NCI-H1694 treated with DMSO at 0.1 percent for 48 hours (cell line): Measurements from ENCODE around the gene NECAB2.

Experiments used
- DNase-seq: peaks from one replicate; lab custom pipeline; 2025; lab: John Stamatoyannopoulos, UW

Gene NECAB2

GRCh38 chr16:84026606-84027005, 58.6 kb downstream of the NECAB2 start:
- no peak for DNase-seq

DNA sequence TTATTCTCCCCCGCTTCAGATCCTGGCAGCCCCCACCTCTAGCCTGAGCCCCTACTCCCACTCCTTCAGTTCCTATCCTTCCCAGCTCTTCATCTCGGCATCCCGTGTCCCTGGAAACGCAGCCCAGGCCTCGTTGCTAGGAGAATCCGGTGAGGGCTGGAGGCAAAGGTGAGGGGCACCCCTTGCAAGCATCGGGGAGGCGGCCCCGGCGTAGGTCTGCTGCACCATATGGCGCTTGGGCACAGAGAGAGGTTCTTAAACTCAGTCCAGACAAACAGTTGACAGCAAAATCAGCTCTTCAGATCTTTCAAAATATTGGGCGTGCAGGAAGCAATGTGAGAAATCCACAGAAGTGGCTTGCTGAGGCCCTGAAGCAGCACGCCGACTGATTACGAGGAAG, 59.6 kb downstream of the NECAB2 start:
- DNase-seq, result no peak

DNA sequence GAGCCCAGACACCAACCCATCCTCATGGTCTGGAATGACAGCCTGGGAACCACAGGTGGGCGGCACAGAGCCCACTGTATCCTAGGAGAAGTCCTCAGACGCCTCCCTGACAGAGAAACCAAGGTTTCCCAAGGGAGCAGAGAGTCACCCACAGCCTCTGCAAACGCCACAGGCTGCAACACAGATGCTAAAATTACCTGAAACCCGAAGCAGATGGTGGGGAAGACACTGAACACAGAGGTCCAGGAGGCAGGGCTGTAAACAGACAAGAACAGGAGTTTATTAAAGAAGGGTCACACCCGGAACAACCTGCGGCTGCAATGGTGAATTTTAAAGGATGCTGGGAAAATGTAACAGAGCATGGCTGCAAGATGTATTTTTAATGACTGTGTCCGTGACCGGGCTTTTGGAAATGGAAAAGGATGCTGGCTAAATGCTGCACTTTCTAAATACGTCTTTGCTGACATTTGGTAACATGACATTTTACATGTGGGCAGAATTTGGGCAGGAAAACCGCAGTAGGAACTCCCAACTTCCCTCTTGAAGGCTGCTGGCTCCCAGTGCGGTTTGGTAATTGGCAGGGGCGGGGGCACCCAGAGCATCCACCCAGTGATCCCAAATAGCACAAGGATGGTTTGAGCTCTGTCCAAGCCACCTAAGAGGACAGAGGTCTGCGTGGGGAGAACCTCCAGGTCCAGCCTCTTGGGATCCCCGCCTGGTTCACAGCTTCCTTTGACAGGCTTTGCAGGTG, 61.4 kb downstream of the NECAB2 start:
- no peak for DNase-seq

DNA sequence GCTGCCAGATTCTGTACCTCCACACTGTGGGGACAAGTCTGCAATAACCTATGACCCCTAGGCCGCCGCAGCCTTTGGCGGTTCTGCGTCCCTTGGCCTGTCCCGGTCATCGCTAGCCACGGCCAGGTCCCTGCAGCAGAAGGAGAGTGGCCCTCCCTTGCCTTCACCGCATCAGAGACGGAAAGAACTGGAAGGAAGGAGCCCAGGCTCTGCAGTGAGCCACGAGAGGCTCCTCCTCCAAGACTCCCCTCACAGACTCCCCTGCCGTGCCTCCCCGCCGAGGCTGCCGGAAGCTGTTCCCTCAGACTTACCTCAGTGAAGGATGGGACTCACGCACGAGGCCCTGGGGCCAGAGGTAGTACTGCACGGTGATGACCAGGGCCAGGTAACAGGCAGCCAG, 63.5 kb downstream of the NECAB2 start:
- DNase-seq, result no peak

DNA sequence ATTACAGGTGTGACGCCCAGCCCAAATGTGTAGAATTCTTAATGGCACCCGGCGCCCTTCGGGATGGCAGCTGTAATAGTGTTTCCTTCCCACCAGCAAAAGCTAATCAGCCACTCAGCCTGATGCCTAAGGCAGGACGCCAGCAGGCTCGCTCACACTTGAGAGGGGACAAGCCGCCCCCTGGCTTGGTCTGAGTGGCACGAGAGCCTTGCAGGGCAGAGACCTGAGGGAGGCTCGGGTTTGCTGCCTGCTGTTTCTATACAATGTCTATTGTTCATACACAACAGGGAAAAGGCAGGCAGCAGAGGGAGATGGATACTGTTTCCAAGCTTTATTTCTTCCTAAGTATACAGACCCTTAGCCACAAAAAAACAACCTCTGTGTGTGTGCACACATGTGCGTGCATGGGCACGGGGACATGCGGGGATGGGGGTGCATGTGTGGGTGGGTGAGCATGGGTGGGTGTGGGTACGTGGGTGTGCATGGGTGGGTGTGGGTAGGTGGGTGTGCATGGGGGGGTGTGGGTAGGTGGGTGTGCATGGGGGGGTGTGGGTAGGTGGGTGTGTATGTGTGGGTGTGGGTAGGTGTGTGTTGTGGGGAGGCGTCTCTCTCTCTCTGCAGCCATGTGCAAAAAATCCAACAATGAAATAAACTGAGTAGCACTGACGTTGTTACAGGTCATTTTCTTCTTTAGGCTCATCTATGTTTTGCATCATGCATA, 64.6 kb downstream of the NECAB2 start:
- no peak for DNase-seq

GRCh38 chr16:84033251-84034195, 65.5 kb downstream of the NECAB2 start:
- no peak for DNase-seq

DNA sequence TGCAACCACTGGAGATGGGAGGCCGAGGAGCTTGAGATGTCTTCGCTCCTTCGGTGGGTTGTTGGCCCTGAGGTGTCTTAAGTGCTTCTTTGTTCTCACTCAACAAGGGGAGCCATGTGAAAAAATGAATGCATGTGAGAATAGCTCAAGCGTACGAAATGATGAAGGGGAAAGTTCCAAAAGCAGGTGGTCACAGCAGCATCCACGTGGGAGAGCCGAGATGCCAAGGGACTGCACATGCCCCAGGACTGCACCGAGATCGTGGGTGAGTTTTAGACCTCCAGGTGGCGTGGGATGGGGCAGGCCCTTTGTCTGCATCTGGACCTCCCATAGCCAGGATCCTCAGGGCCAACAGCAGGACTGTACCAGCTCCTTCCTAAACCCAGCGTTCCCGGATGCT, 66.5 kb downstream of the NECAB2 start:
- no peak for DNase-seq

GRCh38 chr16:84036131-84036530, 68.1 kb downstream of the NECAB2 start:
- DNase-seq, result no peak

- DNase-seq, result no peak
Observed at GRCh38 chr16:84036982-84037425, 69.0 kb downstream of the NECAB2 start.

DNA sequence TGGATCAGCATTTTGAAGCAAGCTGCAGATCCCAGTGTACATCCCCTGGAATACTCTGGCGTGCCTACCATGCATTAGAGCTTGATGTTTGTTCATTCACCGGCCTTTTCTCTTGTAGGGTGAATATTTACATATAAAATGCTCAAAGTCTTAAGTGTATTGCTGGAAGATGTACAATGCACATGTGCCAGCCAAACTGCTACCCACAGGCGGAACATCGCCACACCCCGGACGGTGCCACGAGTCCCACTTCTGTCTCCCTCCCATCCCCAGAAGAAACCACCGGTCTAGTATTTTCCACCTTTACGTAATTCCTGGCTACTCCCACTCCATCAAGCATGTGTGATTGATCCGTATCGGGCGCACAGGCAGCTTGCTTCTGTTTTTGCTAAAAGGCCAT, 70.4 kb downstream of the NECAB2 start:
- no peak for DNase-seq

DNA sequence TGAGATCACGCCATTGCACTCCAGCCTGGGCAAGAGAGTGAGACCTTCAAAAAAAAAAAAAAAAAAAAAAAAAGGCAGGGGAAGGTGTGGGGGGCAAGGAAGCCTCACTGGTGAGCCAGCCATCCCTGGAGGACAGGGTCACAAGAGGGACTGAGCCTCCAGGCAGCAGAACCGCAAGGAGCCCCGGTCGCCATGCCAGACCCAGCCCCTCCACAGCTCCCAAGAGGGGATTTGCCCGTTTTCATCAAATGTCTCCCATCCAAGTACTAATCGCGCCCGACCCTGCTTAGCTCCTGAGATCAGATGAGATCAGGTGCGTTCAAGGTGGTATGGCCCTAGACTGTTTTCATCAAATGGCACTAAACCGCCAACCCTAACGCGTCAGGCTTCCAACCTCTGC, 71.7 kb downstream of the NECAB2 start:
- no peak for DNase-seq

DNA sequence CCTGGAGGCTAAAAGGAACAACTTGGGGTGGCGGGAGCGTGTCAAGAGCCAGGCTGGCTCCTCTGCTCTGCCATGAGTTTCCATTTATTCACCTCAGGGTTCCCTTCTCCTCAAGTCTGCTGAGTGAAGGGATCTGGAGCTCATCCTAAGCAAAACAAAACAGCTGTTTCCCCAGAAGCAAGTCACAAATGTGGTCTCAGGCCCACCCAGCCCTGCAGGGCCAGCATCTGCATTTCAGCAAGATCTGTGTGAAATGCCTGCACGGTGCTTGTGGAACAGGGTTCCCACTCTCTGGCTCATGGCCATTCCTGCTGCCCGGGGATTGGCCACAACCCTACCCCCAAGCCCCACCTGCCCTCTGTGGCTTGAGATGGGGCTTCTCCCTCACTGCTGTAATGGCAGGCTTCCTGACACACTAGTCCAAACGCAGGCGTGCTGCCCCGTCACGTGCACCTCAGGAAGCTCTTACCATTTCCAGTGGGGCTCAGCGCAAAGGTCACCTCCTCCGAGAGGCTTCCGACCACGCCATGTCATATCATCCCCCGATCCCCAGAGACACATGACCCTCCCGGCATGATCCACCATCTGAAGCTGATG, 72.3 kb downstream of the NECAB2 start:
- DNase-seq, result no peak

DNA sequence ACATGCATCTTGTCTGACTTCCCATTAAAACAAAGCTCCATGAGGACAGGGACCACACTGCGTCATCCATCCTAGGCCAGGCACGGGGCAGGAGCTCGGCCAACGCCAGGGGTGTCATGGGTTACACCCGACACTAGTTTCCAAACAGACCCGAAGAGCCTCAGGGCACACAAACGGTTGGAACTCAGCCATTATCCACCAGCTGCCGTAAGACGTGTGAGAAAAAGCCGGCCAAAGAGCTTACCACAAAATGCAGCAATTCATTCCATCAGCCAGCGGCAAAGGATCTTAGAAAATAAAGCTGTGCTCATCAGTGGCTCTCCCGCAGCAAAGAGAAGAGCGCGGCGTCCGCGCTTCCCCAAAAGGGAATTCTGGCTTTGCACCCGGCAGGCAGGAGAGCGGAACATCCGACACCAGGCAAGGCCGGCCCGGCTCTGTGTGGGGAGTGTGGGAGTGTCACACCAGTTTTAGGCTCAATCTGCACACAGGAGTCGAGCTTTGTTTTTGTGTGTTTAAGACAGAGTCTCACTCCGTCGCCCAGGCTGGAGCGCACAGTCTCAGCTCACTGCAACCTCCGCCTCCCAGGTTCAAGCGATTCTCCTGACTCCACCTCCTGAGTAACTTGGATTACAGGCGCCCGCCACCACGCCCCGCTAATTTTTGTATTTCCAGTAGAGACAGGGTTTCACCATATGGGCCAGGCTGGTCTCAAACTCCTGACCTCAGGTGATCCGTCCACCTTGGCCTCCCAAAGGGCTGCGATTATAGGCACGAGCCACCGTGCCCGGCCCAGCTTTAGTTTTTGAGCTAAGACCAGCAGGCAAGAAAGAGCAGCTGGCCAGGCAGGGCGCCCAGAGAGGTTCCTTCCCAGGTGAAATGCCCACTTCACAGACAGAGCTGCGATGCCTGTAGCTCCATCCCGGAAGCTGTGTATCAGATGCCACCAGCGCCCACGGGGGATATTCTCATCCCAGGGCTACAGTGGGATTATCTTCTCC, 73.1 kb downstream of the NECAB2 start:
- peak; percentile 25 for DNase-seq

DNA sequence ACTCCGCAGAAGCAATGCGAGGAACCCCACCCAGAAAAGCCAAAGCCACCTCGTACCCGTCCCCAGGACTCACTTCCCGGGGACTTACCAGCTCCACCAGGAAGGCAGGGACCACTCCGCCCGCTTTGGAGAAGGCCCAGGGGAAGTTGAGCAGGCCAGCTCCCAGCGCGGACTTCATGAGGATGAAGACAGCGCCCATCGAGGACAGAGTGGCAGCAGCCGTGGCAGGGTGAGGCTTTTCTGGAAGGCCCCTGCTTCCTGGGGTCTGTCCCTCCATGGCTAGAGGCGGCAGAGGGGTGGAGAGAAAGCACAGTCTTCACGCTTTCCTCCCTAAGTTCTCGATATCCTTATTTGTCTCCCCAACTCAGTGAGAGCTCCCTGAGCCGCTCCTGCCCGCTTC, 73.8 kb downstream of the NECAB2 start:
- no peak for DNase-seq

DNA sequence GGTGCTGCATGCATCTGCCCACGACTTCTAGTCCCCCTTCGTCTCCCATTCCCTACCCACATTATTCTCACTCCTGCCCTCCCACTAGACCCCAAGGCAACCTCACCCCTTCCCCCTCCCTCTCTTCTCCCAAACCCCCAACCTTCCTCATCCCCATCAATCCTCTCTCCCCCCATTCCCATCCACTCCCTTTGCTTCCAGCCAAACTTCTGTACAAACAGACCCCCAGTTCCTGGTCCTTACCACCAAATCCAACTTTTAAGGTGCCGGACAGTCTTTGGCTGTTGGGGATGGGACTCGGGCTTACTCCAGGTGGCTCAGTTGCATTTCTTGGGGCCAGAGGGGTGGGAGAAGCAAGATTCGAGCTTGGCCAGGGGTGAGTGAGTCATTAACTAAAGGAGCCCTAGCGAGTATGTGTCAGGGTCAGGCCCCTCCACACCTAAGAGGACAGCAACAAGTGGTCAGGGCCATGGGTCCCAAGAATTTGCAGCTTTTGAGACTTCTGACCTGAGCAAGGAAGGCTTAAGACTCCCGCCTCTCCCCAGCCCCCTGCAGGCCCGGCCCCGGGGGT, 74.3 kb downstream of the NECAB2 start, which contains the start of gene SLC38A8:
Gene SLC38A8 (minus strand): TSS at position 488 of the 571 bp plus-strand sequence. CDS start 638 bp downstream, outside the sequence.
- no peak for DNase-seq

DNA sequence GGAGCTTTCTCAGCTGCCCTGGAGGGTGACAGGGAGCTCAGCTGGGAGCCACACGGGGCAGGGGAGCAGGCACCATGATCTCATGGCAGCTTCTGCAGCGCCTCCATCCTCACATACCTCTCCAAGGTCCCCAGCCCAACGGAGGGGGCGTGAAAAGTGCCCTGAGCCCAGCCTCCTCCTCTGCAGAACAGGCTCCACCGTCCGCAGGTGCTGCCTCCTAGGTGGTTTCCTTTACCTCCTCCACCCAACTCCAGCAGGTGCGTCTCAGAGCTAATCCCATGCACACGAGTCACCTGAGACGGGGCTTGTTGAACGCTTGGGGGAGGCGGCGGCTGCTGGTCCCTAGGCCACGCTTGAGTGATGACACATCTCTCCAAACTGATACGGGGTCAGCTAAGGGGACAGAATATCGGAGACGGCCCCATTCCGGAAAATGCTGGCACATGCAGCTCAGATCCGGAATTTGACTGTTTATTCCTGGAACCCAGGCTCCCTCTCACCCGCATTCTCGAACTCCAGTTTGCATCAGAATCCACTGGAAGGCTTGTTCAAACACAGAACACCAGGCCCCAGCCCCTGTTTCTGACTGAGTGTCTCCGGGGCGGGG, 74.9 kb downstream of the NECAB2 start:
- DNase-seq, result no peak

DNA sequence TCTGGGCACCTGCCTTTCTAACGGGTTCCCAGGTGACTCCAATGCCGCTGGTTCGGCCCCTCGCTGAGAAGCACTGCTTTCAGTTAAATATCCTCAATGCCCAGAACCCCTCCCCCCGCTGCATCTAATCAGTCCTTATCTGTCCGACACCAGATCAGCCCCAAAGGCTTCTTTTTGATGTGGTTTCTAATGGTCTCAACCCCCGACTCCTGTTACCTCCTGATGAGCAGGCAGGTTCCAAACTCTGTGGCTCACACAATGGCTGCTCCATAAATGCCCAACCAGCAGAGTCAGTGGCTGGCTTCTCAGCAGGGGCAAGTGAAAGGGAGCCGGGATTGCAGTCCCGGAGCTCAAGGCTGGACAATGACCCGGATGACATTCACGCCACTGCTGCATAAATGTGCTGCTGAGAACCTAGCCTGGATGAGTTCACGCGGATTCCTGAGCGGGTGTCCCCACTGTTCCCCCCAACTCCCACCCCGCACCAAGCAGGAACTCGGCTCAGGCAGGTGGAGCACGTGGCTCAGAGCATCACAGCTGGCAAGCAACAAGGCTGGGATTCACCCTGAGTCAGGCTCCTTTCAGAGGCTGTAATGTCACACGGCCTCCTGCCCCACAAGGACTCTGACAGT, 75.6 kb downstream of the NECAB2 start:
- DNase-seq, result no peak

DNA sequence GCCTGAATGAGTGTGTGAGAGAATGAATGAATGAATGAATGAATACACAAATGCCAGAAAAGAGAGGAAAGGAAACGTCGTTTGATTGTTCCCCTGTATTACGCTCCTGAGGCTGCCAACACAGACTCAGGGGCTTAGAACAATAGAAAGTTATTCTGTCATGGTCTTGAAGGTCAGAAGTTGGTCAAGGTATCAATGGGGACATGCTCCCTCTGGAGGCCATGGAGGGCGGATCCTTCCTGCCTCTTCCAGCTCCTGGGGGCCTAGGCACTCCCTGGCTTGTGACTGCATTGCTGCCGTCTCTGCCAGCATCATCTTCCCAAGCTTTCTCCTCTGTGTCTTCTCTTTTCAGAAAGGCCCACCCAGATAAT, 76.1 kb downstream of the NECAB2 start:
- no peak for DNase-seq

DNA sequence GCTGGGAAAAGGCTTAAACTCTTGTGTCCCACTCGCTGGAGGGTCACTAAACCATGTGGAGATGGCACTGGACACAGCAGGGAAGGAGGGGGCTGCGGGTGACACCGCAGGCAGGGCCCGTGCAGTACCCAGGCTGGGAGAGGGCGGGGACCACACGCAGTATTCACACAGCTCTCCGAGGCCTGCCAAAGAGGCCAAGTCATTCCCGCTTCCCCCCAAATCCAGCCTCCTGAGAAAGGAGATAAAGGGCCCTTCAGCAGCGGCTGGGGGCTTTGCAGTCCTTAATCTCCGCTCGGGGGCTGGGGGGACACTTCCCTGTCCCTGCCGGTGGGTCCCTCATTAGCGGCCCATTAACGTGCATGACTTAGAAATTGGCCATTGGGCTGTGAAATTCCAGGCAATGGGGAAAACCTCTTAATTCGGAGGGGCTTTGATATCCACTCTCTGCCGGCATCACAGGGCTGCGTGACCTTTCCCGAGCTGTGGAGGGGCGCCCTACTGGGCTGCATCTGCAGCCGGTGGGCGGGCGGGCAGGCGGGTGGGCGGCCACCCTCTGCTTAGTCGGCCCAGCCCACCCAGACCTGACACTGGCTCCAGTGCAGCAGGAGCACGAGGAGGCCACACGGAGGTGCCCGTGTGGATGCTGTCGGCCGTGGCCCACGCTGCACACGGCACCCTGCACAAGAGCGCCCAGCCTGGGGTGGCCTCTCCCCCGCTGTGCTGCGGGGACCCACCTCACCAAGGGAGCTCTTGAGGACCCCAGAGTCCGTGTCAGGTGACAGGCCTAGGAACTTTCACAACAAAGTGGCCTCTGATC, 77.2 kb downstream of the NECAB2 start:
- DNase-seq, result no peak
